Body of pancreas (tissue), 4 donors: ENCODE measurements around the gene GOT2. TPM values are rescaled to one million over a fixed set of nuclear protein-coding genes. Genes with fewer than 3 reads are reported as not detected.
"Not testable (repeated sequence)": the region's sequence is repeated elsewhere in the genome, so short reads cannot be mapped to it uniquely, and the experiment has no call there.

Experiments
- ATAC-seq: fragments of 150-250 bp; one replicate; pipeline ENCODE4 v1.9.1; 2016
- DNase-seq, 4 donors: peaks; one replicate each; pipeline ENCODE4 v3.0.0-alpha.2; 2019
- H3K27ac ChIP-seq, 4 donors: fragments of 200-600 bp; sonication (generic); 1 replicate in 3 of 4; 2 replicates in 1 of 4; pipeline versions ENCODE4 v1.5.1 to v1.6.1; 2016 to 2019; ENCODE audit warnings: mild to moderate bottlenecking in 1 of 4, mixed read lengths in 1 of 4, moderate library complexity in 1 of 4
- H3K27me3 ChIP-seq, 2 donors: fragments of 200-600 bp; sonication (generic); one replicate each; pipeline ENCODE4 v1.6.0; 2016; ENCODE audit warnings: mild to moderate bottlenecking in 1 of 2
- H3K36me3 ChIP-seq, 2 donors: fragments of 200-600 bp; sonication (generic); replicated peaks in 1 of 2; 2 replicates each; pipeline ENCODE4 v1.5.1; 2016; ENCODE audit warnings: low read depth in 2 of 2; ENCODE audit not compliant: insufficient read depth in 1 of 2
- H3K4me1 ChIP-seq: fragments of 200-600 bp; sonication (generic); one replicate; pipeline ENCODE4 v1.6.0; 2016
- H3K4me3 ChIP-seq, 2 donors: fragments of 200-600 bp; sonication (generic); 1 replicate in 1 of 2; 2 replicates in 1 of 2; pipeline ENCODE4 v1.5.1; 2016 to 2019
- H3K9me3 ChIP-seq, 3 donors: fragments of 200-600 bp; sonication (generic); 1 replicate in 2 of 3; 2 replicates in 1 of 3; pipeline ENCODE4 v1.5.1; 2016
- POLR2A ChIP-seq, 3 donors: fragments of 450-650 bp; IDR thresholded peaks; one replicate each; pipeline ENCODE4 v1.6.1; 2016; ENCODE audit warnings: antibody characterized with exemption in 3 of 3, mild to moderate bottlenecking in 2 of 3
- WGBS, 2 donors: methylation state at CpG; one replicate each; pipeline ENCODE4 v1.1.5; 2017; 5-methylcytosine and 5-hydroxymethylcytosine counted together
- intact Hi-C: fragments of 100-400 bp; cut with DNase I; formaldehyde crosslinking; loops from one replicate; pipeline ENCODE4 v1.15.1; 2023
- total RNA-seq, 2 donors: library from RNA; depleted of rRNA; stranded (reverse); fragments of >200 nt; gene quantifications; one replicate each; pipeline ENCODE4 v1.1.0, GENCODE V29; 2016
- TF ChIP-seq, protein P1 (sequence below), 7 experiments: fragments of 450-650 bp in 4 of 7; fragments of 200-600 bp in 3 of 7; sonication (generic) in 3 of 7; IDR thresholded peaks; one replicate each; pipeline ENCODE4 v1.5.1; 2016 to 2019; ENCODE audit warnings: antibody characterized with exemption in 7 of 7

The GOT2 gene
- total RNA-seq, 2 donors from 2014 or later = 26.2 to 44.8 TPM

DNA sequence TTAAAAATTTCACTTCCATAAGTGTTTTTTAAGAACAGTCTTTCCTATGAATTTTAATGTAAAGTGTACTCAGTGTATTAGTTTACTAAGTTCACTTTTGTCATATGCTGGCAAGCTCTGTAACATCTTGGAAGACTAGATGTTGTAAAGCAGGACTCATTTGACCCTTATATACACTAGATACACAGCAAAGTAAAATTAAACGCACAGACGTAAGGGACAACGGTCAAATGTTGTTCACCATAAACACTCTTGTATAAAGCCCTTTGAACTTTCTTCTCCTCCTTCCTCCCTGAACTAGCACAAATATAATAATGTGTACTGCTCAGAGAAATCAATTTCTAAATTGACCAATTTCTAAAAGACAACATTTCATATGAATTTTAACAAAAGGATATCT lies 7.0 kb upstream of the GOT2 start:
- intact Hi-C loops = no loop called here
- Histone ChIP-seq H3K4me1 (no peaks in the 10 kb centered on the region), H3K36me3 (no peaks in the 10 kb centered on the region), H3K27ac (no peak overlapping the region), H3K27me3 (no peaks in the 10 kb centered on the region), H3K4me3 (no peak overlapping the region), H3K9me3 (no peaks in the 10 kb centered on the region)
- no peak for DNase-seq
- no peak for TF ChIP-seq POLR2A (IDR thresholded peaks at IDR 0.05)
- TF ChIP-seq, protein P1, sequence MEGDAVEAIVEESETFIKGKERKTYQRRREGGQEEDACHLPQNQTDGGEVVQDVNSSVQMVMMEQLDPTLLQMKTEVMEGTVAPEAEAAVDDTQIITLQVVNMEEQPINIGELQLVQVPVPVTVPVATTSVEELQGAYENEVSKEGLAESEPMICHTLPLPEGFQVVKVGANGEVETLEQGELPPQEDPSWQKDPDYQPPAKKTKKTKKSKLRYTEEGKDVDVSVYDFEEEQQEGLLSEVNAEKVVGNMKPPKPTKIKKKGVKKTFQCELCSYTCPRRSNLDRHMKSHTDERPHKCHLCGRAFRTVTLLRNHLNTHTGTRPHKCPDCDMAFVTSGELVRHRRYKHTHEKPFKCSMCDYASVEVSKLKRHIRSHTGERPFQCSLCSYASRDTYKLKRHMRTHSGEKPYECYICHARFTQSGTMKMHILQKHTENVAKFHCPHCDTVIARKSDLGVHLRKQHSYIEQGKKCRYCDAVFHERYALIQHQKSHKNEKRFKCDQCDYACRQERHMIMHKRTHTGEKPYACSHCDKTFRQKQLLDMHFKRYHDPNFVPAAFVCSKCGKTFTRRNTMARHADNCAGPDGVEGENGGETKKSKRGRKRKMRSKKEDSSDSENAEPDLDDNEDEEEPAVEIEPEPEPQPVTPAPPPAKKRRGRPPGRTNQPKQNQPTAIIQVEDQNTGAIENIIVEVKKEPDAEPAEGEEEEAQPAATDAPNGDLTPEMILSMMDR (IDR thresholded peaks at IDR 0.05) = no peak
- ATAC-seq = no peak
- WGBS, 2 donors = 67 to 69% methylated on average over 3 of the region's 3 CpGs

DNA sequence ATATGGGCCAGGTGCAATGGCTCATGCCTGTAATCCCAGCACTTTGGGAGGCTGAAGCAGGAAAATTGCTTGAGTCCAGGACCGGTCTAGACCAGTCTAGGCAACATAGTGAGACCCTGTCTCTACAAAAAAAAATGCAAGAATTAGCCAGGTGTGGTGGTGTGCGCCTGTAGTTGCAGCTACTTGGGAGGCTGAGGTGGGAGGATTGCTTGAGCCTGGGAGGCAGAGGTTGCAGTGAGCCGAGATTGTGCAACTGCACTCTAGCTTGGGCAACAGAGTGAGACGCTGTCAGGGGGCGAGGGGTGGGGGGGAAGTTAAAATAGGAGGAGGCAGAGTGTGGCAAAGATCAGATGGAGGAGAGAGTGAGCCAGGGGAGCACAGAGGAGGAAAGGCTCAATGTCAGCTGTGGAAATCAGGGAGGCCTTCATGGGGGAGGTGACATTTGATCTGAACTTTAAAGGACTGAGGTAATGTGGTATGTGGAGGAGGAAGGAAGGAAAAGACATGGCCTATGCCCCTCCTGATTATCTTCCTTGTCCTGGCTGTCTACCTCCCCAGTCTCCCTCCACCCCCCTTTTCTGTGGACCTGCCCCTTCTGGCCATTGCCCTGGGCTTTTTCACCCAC lies 4.7 kb upstream of the GOT2 start:
- intact Hi-C loops = no loop called here
- TF ChIP-seq POLR2A (IDR thresholded peaks at IDR 0.05) = no peak
- TF ChIP-seq, protein P1 (IDR thresholded peaks at IDR 0.05) = no peak
- DNase-seq = no peak
- no peaks in the 10 kb centered on the region for H3K36me3 ChIP-seq
- no peak overlapping the region for H3K27ac ChIP-seq
- no peak overlapping the region for H3K4me3 ChIP-seq
- WGBS, 2 donors = 86 to 87% methylated on average over 4 to 5 of the region's 5 CpGs
- H3K9me3 ChIP-seq = no peaks in the 10 kb centered on the region
- no peak for ATAC-seq
- no peaks in the 10 kb centered on the region for H3K27me3 ChIP-seq
- H3K4me1 ChIP-seq = no peaks in the 10 kb centered on the region

DNA sequence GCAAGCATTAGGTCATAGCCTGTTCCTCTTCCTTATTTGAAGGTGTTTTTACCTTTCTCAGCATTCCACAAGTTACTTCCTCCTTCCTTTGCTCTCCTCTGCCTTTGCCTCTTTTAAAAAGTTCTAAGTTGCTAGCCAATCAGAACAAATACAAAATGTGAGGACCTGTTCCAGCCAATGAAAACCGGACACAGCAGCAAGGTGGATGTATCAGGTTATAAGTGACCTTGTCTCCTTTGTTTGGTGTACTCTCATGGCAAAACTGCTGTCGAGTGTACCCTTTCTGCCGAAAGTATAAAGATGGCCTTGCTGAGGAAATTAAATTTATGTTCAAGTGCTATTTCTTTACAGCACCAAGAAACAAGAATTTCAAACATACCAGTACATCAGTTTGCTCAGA lies 2.2 kb upstream of the GOT2 start:
- WGBS, 2 donors = 63 to 68% methylated on average over 3 of the region's 3 CpGs
- H3K36me3 ChIP-seq, intact Hi-C loops, H3K27ac ChIP-seq, H3K9me3 ChIP-seq, H3K27me3 ChIP-seq, H3K4me3 ChIP-seq, ATAC-seq, DNase-seq: not testable (repeated sequence)
- H3K4me1 ChIP-seq = peaks cover 18% of the 10 kb centered on the region

DNA sequence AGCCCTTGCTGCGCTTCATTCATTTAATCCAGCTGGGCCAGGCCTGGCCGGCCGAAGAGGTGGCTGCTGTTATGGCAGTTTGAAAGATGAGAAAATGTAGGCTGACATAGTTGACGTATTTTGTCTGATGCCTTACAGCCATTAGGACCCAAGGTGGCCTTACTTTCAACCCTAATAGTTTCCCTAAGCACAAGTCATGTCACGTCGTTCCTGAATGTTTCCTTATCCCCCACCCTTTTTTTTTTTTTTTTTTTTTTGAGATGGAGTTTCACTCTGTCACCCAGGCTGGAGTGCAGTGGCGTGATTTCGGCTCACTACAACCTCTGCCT lies 307 bp upstream of the GOT2 start:
- ATAC-seq = no peak
- WGBS, 2 donors = 33 to 36% methylated on average over 7 to 8 of the region's 8 CpGs
- TF ChIP-seq, protein P1 (IDR thresholded peaks at IDR 0.05) = no peak
- TF ChIP-seq POLR2A (IDR thresholded peaks at IDR 0.05) = no peak
- no peak overlapping the region for H3K4me3 ChIP-seq
- H3K27me3 ChIP-seq = no peaks in the 10 kb centered on the region
- no peaks in the 10 kb centered on the region for H3K9me3 ChIP-seq
- H3K4me1 ChIP-seq = peaks cover 18% of the 10 kb centered on the region
- intact Hi-C loops = no loop called here
- peak overlapping the region; percentile 58 to 87 (median 82) for H3K27ac ChIP-seq
- no peak for DNase-seq
- H3K36me3 ChIP-seq = no peaks in the 10 kb centered on the region

DNA sequence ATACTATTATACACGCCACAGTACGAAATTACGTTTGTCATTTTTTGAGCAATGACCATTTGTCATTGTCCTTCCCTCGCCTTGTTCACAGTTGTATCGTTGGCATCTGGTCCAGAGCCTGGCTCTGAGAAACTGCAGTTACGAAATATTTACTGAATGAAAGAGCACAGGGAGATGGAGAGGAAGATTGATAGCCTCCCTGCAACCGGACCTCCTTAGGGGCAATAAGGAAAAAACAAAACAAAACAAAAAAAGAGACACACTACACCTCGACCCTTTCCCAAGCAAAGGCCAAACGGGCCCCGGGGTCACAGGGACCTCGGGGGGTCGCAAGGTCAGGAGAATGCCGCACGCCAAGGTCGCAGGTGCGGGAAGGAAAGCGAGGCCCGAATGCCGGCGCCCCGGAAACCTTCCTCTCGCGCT lies 857 bp downstream of the GOT2 start:
- WGBS, 2 donors = 0 to 1% methylated on average over 16 to 23 of the region's 23 CpGs
- Histone ChIP-seq H3K36me3 (no peaks in the 10 kb centered on the region), H3K27me3 (no peaks in the 10 kb centered on the region), H3K9me3 (no peaks in the 10 kb centered on the region), H3K4me3 (peak overlapping the region; percentile 90 to 98), H3K27ac (peak overlapping the region; percentile 58 to 87 (median 82)), H3K4me1 (peaks cover 18% of the 10 kb centered on the region)
- ATAC-seq (peak; percentile 34), DNase-seq (peak in 3 of 4 donors; percentile 16 to 26 (median 24))
- TF ChIP-seq, protein P1 (IDR thresholded peaks at IDR 0.05) = no peak
- no peak for TF ChIP-seq POLR2A (IDR thresholded peaks at IDR 0.05)
- intact Hi-C loops = no loop called here
